ENCODE measurements around the gene GCKR.

GCKR gene, protein sequence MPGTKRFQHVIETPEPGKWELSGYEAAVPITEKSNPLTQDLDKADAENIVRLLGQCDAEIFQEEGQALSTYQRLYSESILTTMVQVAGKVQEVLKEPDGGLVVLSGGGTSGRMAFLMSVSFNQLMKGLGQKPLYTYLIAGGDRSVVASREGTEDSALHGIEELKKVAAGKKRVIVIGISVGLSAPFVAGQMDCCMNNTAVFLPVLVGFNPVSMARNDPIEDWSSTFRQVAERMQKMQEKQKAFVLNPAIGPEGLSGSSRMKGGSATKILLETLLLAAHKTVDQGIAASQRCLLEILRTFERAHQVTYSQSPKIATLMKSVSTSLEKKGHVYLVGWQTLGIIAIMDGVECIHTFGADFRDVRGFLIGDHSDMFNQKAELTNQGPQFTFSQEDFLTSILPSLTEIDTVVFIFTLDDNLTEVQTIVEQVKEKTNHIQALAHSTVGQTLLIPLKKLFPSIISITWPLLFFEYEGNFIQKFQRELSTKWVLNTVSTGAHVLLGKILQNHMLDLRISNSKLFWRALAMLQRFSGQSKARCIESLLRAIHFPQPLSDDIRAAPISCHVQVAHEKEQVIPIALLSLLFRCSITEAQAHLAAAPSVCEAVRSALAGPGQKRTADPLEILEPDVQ

GRCh38 chr2:27496357-27497287, at the start of gene GCKR:
Gene GCKR (plus strand): TSS chr2:27496839. CDS start chr2:27496905, 66 bp downstream.
- no peak within 1 kb of the TSS for H3K4me3 ChIP-seq (ENCODE audit: low read depth, low read length)
- TF ChIP-seq POLR2A (IDR thresholded peaks at IDR 0.05; ENCODE audit: extremely low read depth, insufficient read length) (no peak), MAX (IDR thresholded peaks at IDR 0.05; ENCODE audit: low read depth, low read length) (no peak), MYC (IDR thresholded peaks at IDR 0.05; ENCODE audit: low read depth, low read length) (no peak)
- TF ChIP-seq, protein P1, sequence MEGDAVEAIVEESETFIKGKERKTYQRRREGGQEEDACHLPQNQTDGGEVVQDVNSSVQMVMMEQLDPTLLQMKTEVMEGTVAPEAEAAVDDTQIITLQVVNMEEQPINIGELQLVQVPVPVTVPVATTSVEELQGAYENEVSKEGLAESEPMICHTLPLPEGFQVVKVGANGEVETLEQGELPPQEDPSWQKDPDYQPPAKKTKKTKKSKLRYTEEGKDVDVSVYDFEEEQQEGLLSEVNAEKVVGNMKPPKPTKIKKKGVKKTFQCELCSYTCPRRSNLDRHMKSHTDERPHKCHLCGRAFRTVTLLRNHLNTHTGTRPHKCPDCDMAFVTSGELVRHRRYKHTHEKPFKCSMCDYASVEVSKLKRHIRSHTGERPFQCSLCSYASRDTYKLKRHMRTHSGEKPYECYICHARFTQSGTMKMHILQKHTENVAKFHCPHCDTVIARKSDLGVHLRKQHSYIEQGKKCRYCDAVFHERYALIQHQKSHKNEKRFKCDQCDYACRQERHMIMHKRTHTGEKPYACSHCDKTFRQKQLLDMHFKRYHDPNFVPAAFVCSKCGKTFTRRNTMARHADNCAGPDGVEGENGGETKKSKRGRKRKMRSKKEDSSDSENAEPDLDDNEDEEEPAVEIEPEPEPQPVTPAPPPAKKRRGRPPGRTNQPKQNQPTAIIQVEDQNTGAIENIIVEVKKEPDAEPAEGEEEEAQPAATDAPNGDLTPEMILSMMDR (IDR thresholded peaks at IDR 0.05; ENCODE audit: low read depth, low read length), result no peak
- peak; percentile 60 for DNase-seq (ENCODE audit: low read depth)

- H3K4me3 ChIP-seq (ENCODE audit: low read depth, low read length), result no peak overlapping the region
- TF ChIP-seq MAX (IDR thresholded peaks at IDR 0.05; ENCODE audit: low read depth, low read length) (no peak), POLR2A (IDR thresholded peaks at IDR 0.05; ENCODE audit: extremely low read depth, insufficient read length) (no peak), MYC (IDR thresholded peaks at IDR 0.05; ENCODE audit: low read depth, low read length) (no peak)
- TF ChIP-seq, protein P1 (IDR thresholded peaks at IDR 0.05; ENCODE audit: low read depth, low read length), result no peak
- no peak for DNase-seq (ENCODE audit: low read depth)
These were observed 48.3 kb upstream of the GCKR start for GRCh38 chr2:27448381-27448780.

DNA sequence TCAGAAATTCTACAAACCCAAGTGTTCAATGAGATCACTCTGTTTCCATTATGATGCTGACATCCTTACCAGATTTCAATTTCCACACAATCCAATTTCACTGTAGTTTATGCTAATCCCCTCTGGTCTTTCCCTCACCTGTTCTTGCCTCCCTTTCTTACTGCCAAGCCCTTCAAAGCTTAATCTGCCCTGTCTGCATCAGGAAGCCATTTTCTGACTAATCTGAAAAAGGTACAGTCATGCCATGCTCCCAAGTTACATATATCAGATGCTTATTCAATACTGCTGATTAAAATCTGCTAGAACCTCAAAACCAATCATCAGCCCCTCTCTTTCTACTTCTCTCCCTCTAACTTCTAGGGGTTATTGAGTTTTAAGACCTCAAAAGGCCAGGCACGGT, 45.5 kb upstream of the GCKR start:
- no peak overlapping the region for H3K4me3 ChIP-seq (ENCODE audit: low read depth, low read length)
- DNase-seq (ENCODE audit: low read depth), result no peak
- no peak for TF ChIP-seq MYC (IDR thresholded peaks at IDR 0.05; ENCODE audit: low read depth, low read length)
- no peak for TF ChIP-seq POLR2A (IDR thresholded peaks at IDR 0.05; ENCODE audit: extremely low read depth, insufficient read length)
- TF ChIP-seq MAX (IDR thresholded peaks at IDR 0.05; ENCODE audit: low read depth, low read length), result no peak
- TF ChIP-seq, protein P1 (IDR thresholded peaks at IDR 0.05; ENCODE audit: low read depth, low read length), result no peak

- H3K4me3 ChIP-seq (ENCODE audit: low read depth, low read length), result no peak overlapping the region
- TF ChIP-seq, protein P1 (IDR thresholded peaks at IDR 0.05; ENCODE audit: low read depth, low read length), result no peak
- TF ChIP-seq MAX (IDR thresholded peaks at IDR 0.05; ENCODE audit: low read depth, low read length), result no peak
- TF ChIP-seq MYC (IDR thresholded peaks at IDR 0.05; ENCODE audit: low read depth, low read length), result no peak
- TF ChIP-seq POLR2A (IDR thresholded peaks at IDR 0.05; ENCODE audit: extremely low read depth, insufficient read length), result no peak
- no peak for DNase-seq (ENCODE audit: low read depth)
These were observed 42.7 kb upstream of the GCKR start for GRCh38 chr2:27453968-27454367.

GRCh38 chr2:27461118-27461517, 35.5 kb upstream of the GCKR start:
- no peak for TF ChIP-seq MYC (IDR thresholded peaks at IDR 0.05; ENCODE audit: low read depth, low read length)
- no peak for TF ChIP-seq POLR2A (IDR thresholded peaks at IDR 0.05; ENCODE audit: extremely low read depth, insufficient read length)
- no peak for TF ChIP-seq MAX (IDR thresholded peaks at IDR 0.05; ENCODE audit: low read depth, low read length)
- TF ChIP-seq, protein P1 (IDR thresholded peaks at IDR 0.05; ENCODE audit: low read depth, low read length), result no peak
- DNase-seq (ENCODE audit: low read depth), result no peak

More at GRCh38 chr2:27461118-27461517, 35.5 kb upstream of the GCKR start:
- no peak overlapping the region for H3K4me3 ChIP-seq (ENCODE audit: low read depth, low read length)

Data from NB4 (cell line).